NT2/D1 (cell line): ENCODE results near the gene MDK.

Source experiments
- SUZ12 ChIP-seq: IDR thresholded peaks from 2 replicates; pipeline ENCODE4 v1.6.1; 2011; ENCODE audit not compliant: insufficient read length, insufficient read depth; ENCODE audit errors: extremely low read depth
- YY1 ChIP-seq: IDR thresholded peaks from 2 replicates; pipeline ENCODE4 v1.6.1; 2011; ENCODE audit not compliant: insufficient read length, insufficient read depth
- ZNF274 ChIP-seq: IDR thresholded peaks from 2 replicates; pipeline ENCODE4 v1.6.1; 2011; ENCODE audit warnings: mild to moderate bottlenecking, low read depth, low read length

DNA sequence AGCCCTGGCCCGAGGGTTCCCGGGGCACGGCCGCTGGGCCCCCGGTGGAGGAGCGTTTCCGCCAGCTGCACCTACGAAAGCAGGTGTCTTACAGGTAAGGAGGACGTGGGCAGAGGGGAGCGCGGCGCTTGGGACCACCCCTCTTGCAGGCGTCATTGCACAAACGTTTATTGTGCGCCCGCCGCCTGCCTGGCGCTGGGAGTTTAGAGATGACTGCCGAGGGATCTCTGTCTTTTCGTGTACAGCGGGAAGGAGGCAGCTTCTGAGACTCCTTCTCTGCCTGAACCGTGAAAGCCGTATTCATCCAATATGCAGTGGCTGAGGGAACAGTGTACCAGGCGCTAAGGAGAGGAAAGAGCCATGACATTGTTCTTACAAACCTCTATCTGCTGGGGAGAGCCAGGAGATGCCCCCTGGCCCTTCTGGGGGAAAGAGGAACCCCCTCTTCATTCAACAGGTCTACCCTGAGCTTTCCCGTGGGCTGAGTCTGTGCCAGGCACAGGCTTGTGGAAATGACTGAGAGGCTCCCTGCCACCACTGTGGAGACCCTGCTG, 48.0 kb upstream of the MDK start:
- no peak for TF ChIP-seq YY1
- peak; percentile 58 for TF ChIP-seq SUZ12
- TF ChIP-seq ZNF274, result no peak
